Adipocyte (in vitro differentiated cells): ENCODE measurements around the gene AHSG.
"Not testable (repeated sequence)": the region's sequence is repeated elsewhere in the genome, so short reads cannot be mapped to it uniquely, and the experiment has no call there.

Experiments used
- DNase-seq: peaks from one replicate; pipeline ENCODE4 v3.0.0-alpha.2; 2015; ENCODE audit warnings: low read depth
- H3K27me3 ChIP-seq: replicated peaks from 2 replicates; pipeline ENCODE4 v1.7.0; 2013; ENCODE audit warnings: mild to moderate bottlenecking, low read length, moderate library complexity; ENCODE audit not compliant: control insufficient read depth, insufficient read depth
- H3K36me3 ChIP-seq: 2 replicates; pipeline ENCODE4 v1.7.0; 2013; ENCODE audit warnings: low read length, mild to moderate bottlenecking, moderate library complexity; ENCODE audit not compliant: control insufficient read depth, insufficient read depth, severe bottlenecking
- H3K4me1 ChIP-seq: 2 replicates; pipeline ENCODE4 v1.7.0; 2013; ENCODE audit warnings: mild to moderate bottlenecking, low read length, moderate library complexity; ENCODE audit not compliant: control insufficient read depth, insufficient read depth
- H3K4me3 ChIP-seq: 2 replicates; pipeline ENCODE4 v1.7.0; 2013; ENCODE audit warnings: mild to moderate bottlenecking, low read length, moderate library complexity
- H3K9ac ChIP-seq: 2 replicates; pipeline ENCODE4 v1.7.0; 2013; ENCODE audit warnings: mild to moderate bottlenecking, low read length, moderate library complexity
- H3K9me3 ChIP-seq: 2 replicates; pipeline ENCODE4 v1.7.0; 2013; ENCODE audit warnings: mild to moderate bottlenecking, low read length, moderate library complexity; ENCODE audit not compliant: control insufficient read depth

Gene AHSG

GRCh38 chr3:186580785-186581184 is 32.1 kb upstream of the AHSG start:
- H3K9me3 ChIP-seq = no peaks in the 10 kb centered on the region
- H3K4me3 ChIP-seq = no peak overlapping the region
- H3K9ac ChIP-seq = no peak overlapping the region
- peaks cover 99% of the 10 kb centered on the region for H3K36me3 ChIP-seq
- no peak for DNase-seq
- no peaks in the 10 kb centered on the region for H3K27me3 ChIP-seq
- no peaks in the 10 kb centered on the region for H3K4me1 ChIP-seq

GRCh38 chr3:186582541-186582940 is 30.3 kb upstream of the AHSG start:
- Histone ChIP-seq H3K4me1 (no peaks in the 10 kb centered on the region), H3K36me3 (peaks cover 86% of the 10 kb centered on the region), H3K9me3 (no peaks in the 10 kb centered on the region), H3K27me3 (no peaks in the 10 kb centered on the region), H3K9ac (no peak overlapping the region), H3K4me3 (no peak overlapping the region)
- DNase-seq = no peak

- Histone ChIP-seq H3K4me3 (no peak overlapping the region), H3K36me3 (peaks cover 73% of the 10 kb centered on the region), H3K27me3 (no peaks in the 10 kb centered on the region), H3K4me1 (peaks cover 3% of the 10 kb centered on the region), H3K9ac (no peak overlapping the region), H3K9me3 (no peaks in the 10 kb centered on the region)
- peak; percentile 15 for DNase-seq
Observed at GRCh38 chr3:186583831-186584230, 29.0 kb upstream of the AHSG start.

GRCh38 chr3:186586245-186586644 is 26.6 kb upstream of the AHSG start:
- Histone ChIP-seq H3K4me1 (peaks cover 10% of the 10 kb centered on the region), H3K36me3 (peaks cover 50% of the 10 kb centered on the region)
- not testable (repeated sequence) for H3K9ac ChIP-seq, DNase-seq, H3K4me3 ChIP-seq, H3K27me3 ChIP-seq, H3K9me3 ChIP-seq

- no peak for DNase-seq
- H3K36me3 ChIP-seq = peaks cover 40% of the 10 kb centered on the region
- H3K4me1 ChIP-seq = peaks cover 10% of the 10 kb centered on the region
- peaks cover 11% of the 10 kb centered on the region for H3K27me3 ChIP-seq
- no peak overlapping the region for H3K9ac ChIP-seq
- no peak overlapping the region for H3K4me3 ChIP-seq
- no peaks in the 10 kb centered on the region for H3K9me3 ChIP-seq
Observed at GRCh38 chr3:186587183-186587582, 25.7 kb upstream of the AHSG start.

- peaks cover 10% of the 10 kb centered on the region for H3K4me1 ChIP-seq
- H3K27me3 ChIP-seq = peaks cover 11% of the 10 kb centered on the region
- DNase-seq = no peak
- peaks cover 26% of the 10 kb centered on the region for H3K36me3 ChIP-seq
- peak overlapping the region; percentile 24 for H3K4me3 ChIP-seq
- no peak overlapping the region for H3K9ac ChIP-seq
- H3K9me3 ChIP-seq = no peaks in the 10 kb centered on the region
Observed at GRCh38 chr3:186588632-186589031, 24.2 kb upstream of the AHSG start.

GRCh38 chr3:186589121-186589520 is 23.7 kb upstream of the AHSG start:
- no peaks in the 10 kb centered on the region for H3K9me3 ChIP-seq
- H3K27me3 ChIP-seq = peaks cover 11% of the 10 kb centered on the region
- H3K9ac ChIP-seq = no peak overlapping the region
- H3K4me1 ChIP-seq = peaks cover 10% of the 10 kb centered on the region
- H3K36me3 ChIP-seq = peaks cover 21% of the 10 kb centered on the region
- DNase-seq = peak; percentile 55
- H3K4me3 ChIP-seq = peak overlapping the region; percentile 24

- peaks cover 10% of the 10 kb centered on the region for H3K4me1 ChIP-seq
- H3K9me3 ChIP-seq = no peaks in the 10 kb centered on the region
- no peak for DNase-seq
- peaks cover 11% of the 10 kb centered on the region for H3K27me3 ChIP-seq
- H3K4me3 ChIP-seq = no peak overlapping the region
- peaks cover 12% of the 10 kb centered on the region for H3K36me3 ChIP-seq
- H3K9ac ChIP-seq = no peak overlapping the region
Observed at GRCh38 chr3:186589856-186590579, 22.8 kb upstream of the AHSG start.

- Histone ChIP-seq H3K9me3 (no peaks in the 10 kb centered on the region), H3K4me1 (peaks cover 10% of the 10 kb centered on the region), H3K36me3 (peaks cover 5% of the 10 kb centered on the region), H3K9ac (no peak overlapping the region), H3K27me3 (peaks cover 11% of the 10 kb centered on the region), H3K4me3 (no peak overlapping the region)
- DNase-seq = no peak
Observed at GRCh38 chr3:186590580-186591295, 22.1 kb upstream of the AHSG start.

GRCh38 chr3:186592682-186593081 is 20.2 kb upstream of the AHSG start:
- Histone ChIP-seq H3K9ac (no peak overlapping the region), H3K9me3 (no peaks in the 10 kb centered on the region), H3K27me3 (peaks cover 11% of the 10 kb centered on the region), H3K36me3 (no peaks in the 10 kb centered on the region), H3K4me3 (no peak overlapping the region), H3K4me1 (peaks cover 10% of the 10 kb centered on the region)
- DNase-seq = no peak

GRCh38 chr3:186593862-186594261 is 19.0 kb upstream of the AHSG start:
- no peak for DNase-seq
- Histone ChIP-seq H3K9ac (no peak overlapping the region), H3K9me3 (no peaks in the 10 kb centered on the region), H3K4me1 (peaks cover 7% of the 10 kb centered on the region), H3K4me3 (no peak overlapping the region), H3K27me3 (peaks cover 11% of the 10 kb centered on the region), H3K36me3 (no peaks in the 10 kb centered on the region)
